Measurements from ENCODE around the gene DOP1A. TPM values are rescaled to one million over a fixed set of nuclear protein-coding genes. Genes with fewer than 3 reads are reported as not detected.

The DOP1A gene
- total RNA-seq, 1 experiment from 2014 or later: 17.0 TPM

GRCh38 chr6:83199863-83200225, 132.4 kb downstream of the DOP1A start:
- Histone ChIP-seq H2BK20ac (ENCODE audit: low read depth, low read length, poor library complexity, severe bottlenecking) (no peak overlapping the region), H2AFZ (ENCODE audit: low read length) (no peak overlapping the region), H3K23me2 (ENCODE audit: insufficient read length, low read depth, low read length, poor library complexity, severe bottlenecking) (no peaks in the 10 kb centered on the region), H3K79me2 (ENCODE audit: insufficient read depth, low read length) (no peaks in the 10 kb centered on the region), H3K9me3 (ENCODE audit: control insufficient read depth, low read depth, low read length) (no peaks in the 10 kb centered on the region), H3K4ac (ENCODE audit: low read depth, low read length) (no peak overlapping the region), H4K91ac (ENCODE audit: insufficient read length, low read depth, low read length) (no peak overlapping the region), H3K14ac (ENCODE audit: insufficient read depth, low read length) (no peak overlapping the region), H4K5ac (ENCODE audit: insufficient read length, low read depth, low read length) (no peak overlapping the region), H3K23ac (ENCODE audit: insufficient read length, low read depth, low read length) (no peak overlapping the region), H4K8ac (replicated peaks; ENCODE audit: insufficient read length, low read depth, low read length) (no peak overlapping the region), H3K9ac (ENCODE audit: extremely low read depth, insufficient read length, low read length) (no peak overlapping the region), H2BK15ac (ENCODE audit: low read depth, low read length) (no peak overlapping the region), H4K20me1 (ENCODE audit: control insufficient read depth, insufficient read depth, insufficient read length) (no peaks in the 10 kb centered on the region), H3K4me1 (ENCODE audit: insufficient read depth, low read length) (no peaks in the 10 kb centered on the region; the same call in 1 of the 2 replicates), H3T11ph (ENCODE audit: low read length) (no peak overlapping the region), H3K79me1 (ENCODE audit: insufficient read depth, low read depth, low read length, poor library complexity, severe bottlenecking) (no peaks in the 10 kb centered on the region), H3K27me3 (ENCODE audit: insufficient read depth, low read length) (no peaks in the 10 kb centered on the region), H3K56ac (ENCODE audit: insufficient read length, low read depth, low read length) (no peak overlapping the region), H3K4me2 (ENCODE audit: insufficient read depth, insufficient read length, low read length) (no peak overlapping the region), H2BK120ac (ENCODE audit: low read depth, low read length, poor library complexity, severe bottlenecking) (no peak overlapping the region), H3K27ac (ENCODE audit: insufficient read length, low read depth, low read length) (no peak overlapping the region), H3K18ac (ENCODE audit: insufficient read length, low read depth, low read length) (no peak overlapping the region), H2BK5ac (ENCODE audit: insufficient read length, low read length) (no peak overlapping the region), H2BK12ac (ENCODE audit: insufficient read length, low read depth, low read length) (no peak overlapping the region), H2AK5ac (ENCODE audit: insufficient read length, low read length) (no peak overlapping the region)
- Mint-ChIP-seq H3K4me1 (peaks cover under 1 to 2% of the 10 kb centered on the region in 2 experiments; a peak in 1 of 4 replicates), H3K27me3 (ENCODE audit: low read depth) (no peaks in the 10 kb centered on the region), H3K27ac (no peak overlapping the region), H3K4me3 (no peak overlapping the region), H3K36me3 (ENCODE audit: insufficient read depth in 1 of 3, low read depth in 3 of 3) (peaks cover 10 to 26% (median 22%) of the 10 kb centered on the region in 3 experiments; a peak in 6 of 7 replicates), H3K9me3 (no peaks in the 10 kb centered on the region)
- WGBS (ENCODE audit: extremely low coverage, insufficient read length, low lambda C conversion rate): no CpG with 5 or more reads among the region's 2 CpGs
- no peak for TF ChIP-seq CTCF (conservative IDR thresholded peaks at IDR 0.05)
- DNase-seq: no peak

All from H9 (cell line).